Measurements from ENCODE around the gene TMTC1. TPM values are rescaled to one million over a fixed set of nuclear protein-coding genes. Genes with fewer than 3 reads are reported as not detected.

TMTC1 gene
- total RNA-seq, 1 donor from 2014 or later = 35.3 TPM

- no peak overlapping the region for H3K4me3 Mint-ChIP-seq (ENCODE audit: unreplicated experiment)
- no peaks in the 10 kb centered on the region for H3K27me3 Mint-ChIP-seq (ENCODE audit: unreplicated experiment)
- no peak overlapping the region for H3K27ac Mint-ChIP-seq (ENCODE audit: unreplicated experiment)
- no peak for DNase-seq (ENCODE audit: extremely low spot score, unreplicated experiment)
- H3K4me1 Mint-ChIP-seq (ENCODE audit: unreplicated experiment) = peaks cover 25% of the 10 kb centered on the region
- H3K36me3 Mint-ChIP-seq (ENCODE audit: unreplicated experiment) = peaks cover 11% of the 10 kb centered on the region
- TF ChIP-seq CTCF (IDR thresholded peaks at IDR 0.05) = no peak
- H3K9me3 Mint-ChIP-seq (ENCODE audit: unreplicated experiment) = no peaks in the 10 kb centered on the region
Measured at GRCh38 chr12:29672580-29672979, 111.2 kb downstream of the TMTC1 start.

GRCh38 chr12:29671742-29672141, 112.0 kb downstream of the TMTC1 start:
- Mint-ChIP-seq H3K4me1 (ENCODE audit: unreplicated experiment) (peaks cover 26% of the 10 kb centered on the region), H3K9me3 (ENCODE audit: unreplicated experiment) (no peaks in the 10 kb centered on the region), H3K4me3 (ENCODE audit: unreplicated experiment) (no peak overlapping the region), H3K36me3 (ENCODE audit: unreplicated experiment) (peaks cover 7% of the 10 kb centered on the region), H3K27ac (ENCODE audit: unreplicated experiment) (no peak overlapping the region), H3K27me3 (ENCODE audit: unreplicated experiment) (no peaks in the 10 kb centered on the region)
- no peak for DNase-seq (ENCODE audit: extremely low spot score, unreplicated experiment)
- TF ChIP-seq CTCF (IDR thresholded peaks at IDR 0.05) = no peak

- Mint-ChIP-seq H3K27ac (ENCODE audit: unreplicated experiment) (no peak overlapping the region), H3K27me3 (ENCODE audit: unreplicated experiment) (no peaks in the 10 kb centered on the region), H3K4me1 (ENCODE audit: unreplicated experiment) (peaks cover 5% of the 10 kb centered on the region), H3K36me3 (ENCODE audit: unreplicated experiment) (peaks cover 14% of the 10 kb centered on the region), H3K9me3 (ENCODE audit: unreplicated experiment) (no peaks in the 10 kb centered on the region), H3K4me3 (ENCODE audit: unreplicated experiment) (no peak overlapping the region)
- TF ChIP-seq CTCF (IDR thresholded peaks at IDR 0.05) = no peak
- DNase-seq (ENCODE audit: extremely low spot score, unreplicated experiment) = no peak
Measured at GRCh38 chr12:29667011-29667410, 116.7 kb downstream of the TMTC1 start.

- H3K27ac Mint-ChIP-seq (ENCODE audit: unreplicated experiment) = no peak overlapping the region
- H3K4me3 Mint-ChIP-seq (ENCODE audit: unreplicated experiment) = no peak overlapping the region
- DNase-seq (ENCODE audit: extremely low spot score, unreplicated experiment) = no peak
- no peak for TF ChIP-seq CTCF (IDR thresholded peaks at IDR 0.05)
- H3K27me3 Mint-ChIP-seq (ENCODE audit: unreplicated experiment) = no peaks in the 10 kb centered on the region
- no peaks in the 10 kb centered on the region for H3K9me3 Mint-ChIP-seq (ENCODE audit: unreplicated experiment)
- H3K36me3 Mint-ChIP-seq (ENCODE audit: unreplicated experiment) = peaks cover 12% of the 10 kb centered on the region
- peaks cover 5% of the 10 kb centered on the region for H3K4me1 Mint-ChIP-seq (ENCODE audit: unreplicated experiment)
Measured at GRCh38 chr12:29665107-29665506, 118.6 kb downstream of the TMTC1 start.

- Mint-ChIP-seq H3K27me3 (ENCODE audit: unreplicated experiment) (no peaks in the 10 kb centered on the region), H3K27ac (ENCODE audit: unreplicated experiment) (no peak overlapping the region), H3K9me3 (ENCODE audit: unreplicated experiment) (no peaks in the 10 kb centered on the region), H3K4me3 (ENCODE audit: unreplicated experiment) (no peak overlapping the region), H3K36me3 (ENCODE audit: unreplicated experiment) (peaks cover 22% of the 10 kb centered on the region), H3K4me1 (ENCODE audit: unreplicated experiment) (peaks cover 5% of the 10 kb centered on the region)
- no peak for TF ChIP-seq CTCF (IDR thresholded peaks at IDR 0.05)
- no peak for DNase-seq (ENCODE audit: extremely low spot score, unreplicated experiment)
Measured at GRCh38 chr12:29662734-29663323, 120.9 kb downstream of the TMTC1 start.

All from osteocyte (in vitro differentiated cells).